Nephron (organoid): Measurements from ENCODE around the gene NME2.

Experiments used
- H3K27ac Mint-ChIP-seq, 3 experiments: 2 replicates each; pipeline ENCODE4 v1.8.0; 2020; ENCODE audit warnings: mixed read lengths in 3 of 3, mild to moderate bottlenecking in 2 of 3, moderate library complexity in 1 of 3
- H3K27me3 Mint-ChIP-seq: 2 replicates; pipeline ENCODE4 v1.8.0; 2021; ENCODE audit warnings: low read depth, mild to moderate bottlenecking, moderate library complexity, mixed read lengths
- H3K36me3 Mint-ChIP-seq: 2 replicates; pipeline ENCODE4 v1.8.0; 2020; ENCODE audit warnings: low read depth, mixed read lengths
- H3K4me1 Mint-ChIP-seq: 2 replicates; pipeline ENCODE4 v1.8.0; 2020; ENCODE audit warnings: mixed read lengths
- H3K4me3 Mint-ChIP-seq, 3 experiments: 2 replicates each; pipeline ENCODE4 v1.8.0; 2020; ENCODE audit warnings: mild to moderate bottlenecking in 3 of 3, mixed read lengths in 3 of 3, moderate library complexity in 2 of 3
- H3K9me3 Mint-ChIP-seq: 2 replicates; pipeline ENCODE4 v1.8.0; 2020; ENCODE audit warnings: mixed read lengths
- TF ChIP-seq, protein P1 (sequence below), 3 experiments: fragments of 200-600 bp; sonication (generic); IDR thresholded peaks; one replicate each; pipeline ENCODE4 v1.5.0; 2021; ENCODE audit warnings: antibody characterized with exemption in 3 of 3; ENCODE audit not compliant: unreplicated experiment in 3 of 3

Gene NME2

DNA sequence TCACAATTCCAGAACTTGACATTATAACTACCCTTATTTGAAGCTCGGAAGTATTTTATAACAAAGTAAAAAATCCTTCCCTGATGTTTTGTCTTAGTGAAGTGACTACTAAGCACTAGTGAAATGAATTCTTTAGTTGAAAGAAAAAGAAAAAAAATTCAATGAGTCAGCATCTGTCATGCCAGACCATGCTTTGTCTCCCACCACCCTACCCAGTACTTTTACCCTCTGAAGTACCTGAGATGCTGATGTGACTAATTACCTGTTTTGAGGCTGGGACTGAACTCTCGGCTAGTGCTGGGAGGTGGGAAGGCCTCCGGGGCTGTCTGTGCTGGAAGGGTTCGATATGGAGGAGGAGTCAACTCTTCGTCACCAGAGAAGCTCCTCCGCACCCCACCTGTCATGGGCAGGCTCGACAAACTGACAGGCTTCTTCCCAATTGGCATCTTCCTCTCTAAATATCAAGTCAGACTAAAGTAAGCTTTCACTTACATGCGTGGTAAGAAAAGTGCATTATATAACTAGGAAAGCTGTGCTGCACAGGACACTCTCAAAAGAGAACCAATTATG is 19.6 kb downstream of the NME2 start:
- Mint-ChIP-seq H3K4me1 (peaks cover 6% of the 10 kb centered on the region), H3K9me3 (no peaks in the 10 kb centered on the region), H3K4me3 (no peak overlapping the region), H3K36me3 (peaks cover 69% of the 10 kb centered on the region), H3K27ac (peak overlapping the region in 1 of 3 experiments; percentile 25), H3K27me3 (no peaks in the 10 kb centered on the region)
- TF ChIP-seq, protein P1, sequence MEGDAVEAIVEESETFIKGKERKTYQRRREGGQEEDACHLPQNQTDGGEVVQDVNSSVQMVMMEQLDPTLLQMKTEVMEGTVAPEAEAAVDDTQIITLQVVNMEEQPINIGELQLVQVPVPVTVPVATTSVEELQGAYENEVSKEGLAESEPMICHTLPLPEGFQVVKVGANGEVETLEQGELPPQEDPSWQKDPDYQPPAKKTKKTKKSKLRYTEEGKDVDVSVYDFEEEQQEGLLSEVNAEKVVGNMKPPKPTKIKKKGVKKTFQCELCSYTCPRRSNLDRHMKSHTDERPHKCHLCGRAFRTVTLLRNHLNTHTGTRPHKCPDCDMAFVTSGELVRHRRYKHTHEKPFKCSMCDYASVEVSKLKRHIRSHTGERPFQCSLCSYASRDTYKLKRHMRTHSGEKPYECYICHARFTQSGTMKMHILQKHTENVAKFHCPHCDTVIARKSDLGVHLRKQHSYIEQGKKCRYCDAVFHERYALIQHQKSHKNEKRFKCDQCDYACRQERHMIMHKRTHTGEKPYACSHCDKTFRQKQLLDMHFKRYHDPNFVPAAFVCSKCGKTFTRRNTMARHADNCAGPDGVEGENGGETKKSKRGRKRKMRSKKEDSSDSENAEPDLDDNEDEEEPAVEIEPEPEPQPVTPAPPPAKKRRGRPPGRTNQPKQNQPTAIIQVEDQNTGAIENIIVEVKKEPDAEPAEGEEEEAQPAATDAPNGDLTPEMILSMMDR (IDR thresholded peaks at IDR 0.05; ENCODE audit: unreplicated experiment in 3 of 3): no peak

DNA sequence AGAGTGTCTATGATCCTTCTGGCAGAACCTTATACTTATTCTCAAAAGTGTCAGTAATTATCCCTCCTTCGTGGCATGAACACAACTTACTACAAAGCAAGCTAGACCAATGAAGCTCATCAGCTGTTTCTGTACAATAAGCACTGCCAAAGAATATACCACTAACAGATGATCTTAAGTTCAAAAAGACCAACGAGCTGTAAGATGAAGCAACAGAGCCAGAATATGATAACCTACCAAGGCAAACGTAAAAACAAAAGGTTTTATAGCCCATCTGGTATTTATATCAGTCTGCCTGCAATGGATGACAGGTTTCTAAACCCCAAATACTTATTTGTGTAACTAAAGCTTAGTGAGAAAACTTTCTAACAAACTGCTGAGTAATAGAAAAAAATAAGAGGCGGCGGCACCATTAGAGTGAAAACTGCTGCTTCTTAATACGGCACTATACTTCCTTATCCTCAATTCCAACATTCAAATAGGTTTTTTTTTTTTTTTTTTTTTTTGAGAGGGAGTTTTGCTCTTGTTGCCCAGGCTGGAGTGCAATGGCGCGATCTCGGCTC is 22.1 kb downstream of the NME2 start:
- H3K36me3 Mint-ChIP-seq: peaks cover 72% of the 10 kb centered on the region
- peaks cover 5% of the 10 kb centered on the region for H3K4me1 Mint-ChIP-seq
- H3K27me3 Mint-ChIP-seq: no peaks in the 10 kb centered on the region
- TF ChIP-seq, protein P1 (IDR thresholded peaks at IDR 0.05; ENCODE audit: unreplicated experiment in 3 of 3): no peak
- no peaks in the 10 kb centered on the region for H3K9me3 Mint-ChIP-seq
- H3K27ac Mint-ChIP-seq: peak overlapping the region in 2 of 3 experiments; percentile 25 to 40
- no peak overlapping the region for H3K4me3 Mint-ChIP-seq

DNA sequence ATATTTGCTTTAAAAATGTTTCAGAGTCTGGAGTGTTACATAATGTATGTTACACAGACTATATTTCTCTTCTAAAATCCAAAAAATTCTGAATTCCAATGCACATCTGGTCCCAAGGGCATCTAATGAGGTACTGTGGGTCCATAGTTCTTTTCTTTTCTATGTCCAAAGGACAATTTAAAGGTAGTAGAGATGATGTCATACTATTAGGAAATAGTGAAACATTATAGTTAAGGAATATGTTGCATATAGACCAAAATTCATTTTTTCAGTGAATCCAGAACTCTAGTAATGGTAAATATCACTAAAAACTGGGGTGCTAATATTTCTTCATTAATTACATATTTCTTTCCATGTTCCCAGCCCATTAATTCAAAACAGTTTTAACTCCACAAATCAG is 23.0 kb downstream of the NME2 start:
- Mint-ChIP-seq H3K27me3 (no peaks in the 10 kb centered on the region), H3K4me1 (peaks cover 5% of the 10 kb centered on the region), H3K27ac (no peak overlapping the region), H3K4me3 (no peak overlapping the region), H3K9me3 (no peaks in the 10 kb centered on the region), H3K36me3 (peaks cover 69% of the 10 kb centered on the region)
- TF ChIP-seq, protein P1 (IDR thresholded peaks at IDR 0.05; ENCODE audit: unreplicated experiment in 3 of 3): no peak

DNA sequence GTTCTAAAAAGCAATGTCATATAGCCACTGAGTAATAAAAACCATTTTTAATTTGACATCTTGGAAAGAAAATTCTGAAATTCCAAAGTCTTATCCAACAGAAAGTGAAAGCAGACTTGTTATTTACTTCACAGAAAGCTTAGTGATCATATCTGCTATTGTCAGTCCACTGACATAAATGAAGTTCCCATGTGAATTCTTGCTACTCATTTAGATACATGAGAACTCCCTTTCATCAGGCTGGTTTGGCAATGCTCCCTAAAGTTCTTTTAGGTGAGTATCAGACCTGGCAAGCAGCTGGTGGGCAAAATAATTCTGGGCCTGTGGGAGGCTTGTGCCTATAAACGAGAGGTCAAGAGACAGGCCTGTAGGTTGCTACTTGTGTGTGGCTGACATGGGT is 23.4 kb downstream of the NME2 start:
- Mint-ChIP-seq H3K27me3 (no peaks in the 10 kb centered on the region), H3K9me3 (no peaks in the 10 kb centered on the region), H3K4me3 (no peak overlapping the region), H3K36me3 (peaks cover 67% of the 10 kb centered on the region), H3K4me1 (peaks cover 5% of the 10 kb centered on the region), H3K27ac (no peak overlapping the region)
- TF ChIP-seq, protein P1 (IDR thresholded peaks at IDR 0.05; ENCODE audit: unreplicated experiment in 3 of 3): no peak

DNA sequence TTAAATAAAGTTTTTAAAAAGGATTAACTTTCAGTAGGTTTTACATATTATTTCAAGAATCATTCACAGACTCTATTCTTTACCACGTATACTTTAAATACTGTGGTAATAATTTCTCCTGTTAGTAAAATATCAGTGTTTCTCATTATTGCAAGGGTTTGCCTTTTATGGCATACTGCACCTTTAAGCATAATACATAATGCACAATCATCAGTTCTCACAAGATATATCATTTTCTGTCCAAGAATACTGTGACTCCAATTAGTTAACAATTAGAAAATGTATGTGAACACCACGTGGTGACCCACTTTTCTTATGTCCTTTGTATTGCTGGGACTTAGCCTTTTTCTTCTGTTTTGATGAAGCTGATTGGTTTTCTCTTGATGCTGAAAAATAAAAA is 25.7 kb downstream of the NME2 start:
- Mint-ChIP-seq H3K4me1 (no peaks in the 10 kb centered on the region), H3K9me3 (no peaks in the 10 kb centered on the region), H3K27me3 (no peaks in the 10 kb centered on the region), H3K27ac (no peak overlapping the region), H3K36me3 (peaks cover 59% of the 10 kb centered on the region), H3K4me3 (no peak overlapping the region)
- TF ChIP-seq, protein P1 (IDR thresholded peaks at IDR 0.05; ENCODE audit: unreplicated experiment in 3 of 3): no peak

DNA sequence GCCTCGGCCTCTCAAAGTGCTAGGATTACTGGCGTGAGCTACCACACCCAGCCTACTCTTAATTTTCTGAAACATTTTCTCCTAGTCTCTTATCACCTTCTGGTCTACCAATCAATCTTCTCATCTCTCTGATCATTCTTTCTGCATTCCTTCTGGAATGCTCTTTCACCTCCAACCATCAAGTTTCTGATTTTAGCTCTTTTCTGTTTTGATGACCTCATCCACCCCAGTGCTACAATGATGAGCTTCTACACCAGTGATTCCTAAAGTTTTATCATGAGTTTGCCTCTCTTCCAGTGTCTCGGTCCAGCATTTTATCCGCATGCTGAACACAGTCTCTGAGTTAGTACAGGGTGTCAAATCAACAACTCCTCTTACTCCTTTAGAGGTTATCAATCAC is 31.5 kb downstream of the NME2 start:
- Mint-ChIP-seq H3K4me1 (no peaks in the 10 kb centered on the region), H3K36me3 (peaks cover 65% of the 10 kb centered on the region), H3K4me3 (no peak overlapping the region), H3K27ac (no peak overlapping the region), H3K27me3 (no peaks in the 10 kb centered on the region), H3K9me3 (no peaks in the 10 kb centered on the region)
- TF ChIP-seq, protein P1 (IDR thresholded peaks at IDR 0.05; ENCODE audit: unreplicated experiment in 3 of 3): no peak
